K562 (cell line): ENCODE data around the gene CPSF6. TPM values are rescaled to one million over a fixed set of nuclear protein-coding genes. Genes with fewer than 3 reads are reported as not detected.

Experiments used
- ATAC-seq: fragments of 200-7000 bp; cut with Tn5 transposase; 3 replicates; pipeline ENCODE4 v1.9.1; 2020; ENCODE audit warnings: moderate library complexity
- BruUV-seq: library from RNA; stranded (reverse); fragments of 400-500 nt; replicated peaks from 2 replicates; lab custom pipeline; 2021; lab: Mats Ljungman, UMichigan
- CTCF ChIA-PET: fragments of 300-600 bp; formaldehyde crosslinking; extraction: SDS; loops from one replicate; lab custom pipeline; 2021; ENCODE audit warnings: low intra/inter-chr PET ratio; lab: Yijun Ruan, JAX
- POLR2A ChIA-PET: fragments of 300-600, 350-650 bp; sonication (Branson Sonifier 250); formaldehyde crosslinking; extraction: SDS; loops from one replicate; lab custom pipeline; 2021; ENCODE audit warnings: antibody characterized with exemption, inconsistent platforms; lab: Yijun Ruan, JAX
- DNase-seq, 4 experiments: peaks; one replicate each; pipeline versions ENCODE4 v3.0.0 to v3.0.0-alpha.2; 2011 to 2018; ENCODE audit warnings: low spot score in 3 of 4, mixed read lengths in 3 of 4; ENCODE audit errors: extremely low read depth in 1 of 4
- FAIRE-seq: peaks from 2 replicates; lab custom pipeline; 2011; peaks lifted over from hg19 to GRCh38; lab: Jason Lieb, UNC
- H2AFZ ChIP-seq: 2 replicates; pipeline ENCODE4 v1.6.0; 2011; ENCODE audit warnings: low read depth, low read length, control low read depth, inconsistent platforms
- H3K27ac ChIP-seq: fragments of 200-600 bp; 3 replicates; pipeline ENCODE4 v1.8.0; 2011; ENCODE audit warnings: low read depth, mild to moderate bottlenecking, control low read depth, inconsistent platforms, low read length, moderate library complexity, mixed read lengths; ENCODE audit errors: extremely low read depth
- H3K27me3 ChIP-seq, 2 experiments: fragments of 300-600 bp in 1 of 2; 2 replicates in 1 of 2; 3 replicates in 1 of 2; pipeline versions ENCODE4 v1.6.0 to v1.8.0; 2011; ENCODE audit warnings: inconsistent platforms in 2 of 2, low read length in 2 of 2, mild to moderate bottlenecking in 1 of 2, mixed read lengths in 1 of 2, moderate library complexity in 1 of 2; ENCODE audit not compliant: control insufficient read depth in 2 of 2, insufficient read depth in 2 of 2
- H3K36me3 ChIP-seq: fragments of 300-600 bp; 3 replicates; pipeline ENCODE4 v1.8.0; 2011; ENCODE audit warnings: mild to moderate bottlenecking, low read length, inconsistent platforms; ENCODE audit not compliant: control insufficient read depth, insufficient read depth
- H3K4me1 ChIP-seq, 2 experiments: fragments of 200-600 bp in 1 of 2; replicated peaks in 1 of 2; 2 replicates in 1 of 2; 3 replicates in 1 of 2; pipeline versions ENCODE4 v1.5.1 to v1.8.0; 2011; ENCODE audit warnings: inconsistent platforms in 2 of 2, low read length in 2 of 2, mild to moderate bottlenecking in 1 of 2, mixed read lengths in 1 of 2, moderate library complexity in 1 of 2; ENCODE audit not compliant: control insufficient read depth in 2 of 2, insufficient read depth in 2 of 2
- H3K4me2 ChIP-seq: 2 replicates; pipeline ENCODE4 v1.6.1; 2011; ENCODE audit warnings: low read length, control low read depth, inconsistent platforms, mixed read lengths; ENCODE audit not compliant: insufficient read depth
- H3K4me3 ChIP-seq: fragments of 200-600 bp; sonication (generic), shearing (Covaris generic); 2 replicates; pipeline ENCODE4 v1.5.1; 2016; ENCODE audit warnings: control low read depth, inconsistent platforms
- H3K79me2 ChIP-seq: fragments of 200-600 bp; 3 replicates; pipeline ENCODE4 v1.8.0; 2011; ENCODE audit warnings: low read length, inconsistent platforms; ENCODE audit not compliant: control insufficient read depth, insufficient read depth
- H3K9ac ChIP-seq, 2 experiments: 2 replicates each; pipeline versions ENCODE4 v1.6.0 to v1.6.1; 2011; ENCODE audit warnings: low read depth in 2 of 2, low read length in 2 of 2, control low read depth in 1 of 2, inconsistent platforms in 1 of 2, mild to moderate bottlenecking in 1 of 2, mixed read lengths in 1 of 2; ENCODE audit not compliant: insufficient read depth in 1 of 2
- H3K9me1 ChIP-seq: one replicate; pipeline ENCODE4 v1.6.0; 2011; ENCODE audit warnings: inconsistent platforms, mild to moderate bottlenecking, low read length, moderate library complexity; ENCODE audit not compliant: control insufficient read depth, insufficient read depth
- H3K9me3 ChIP-seq: replicated peaks from 2 replicates; pipeline ENCODE4 v1.5.1; 2011; ENCODE audit warnings: low read depth, low read length, inconsistent platforms; ENCODE audit not compliant: control insufficient read depth, insufficient read depth
- H4K20me1 ChIP-seq: replicated peaks from 2 replicates; pipeline ENCODE4 v1.6.1; 2011; ENCODE audit warnings: low read length, inconsistent platforms, mixed read lengths; ENCODE audit not compliant: control insufficient read depth, insufficient read depth
- ARHGAP35 ChIP-seq: fragments of 450-650 bp; IDR thresholded peaks from 2 replicates; pipeline ENCODE4 v1.6.1; 2018; ENCODE audit not compliant: partially characterized antibody
- CBFA2T3 ChIP-seq: fragments of 450-650 bp; IDR thresholded peaks from 2 replicates; pipeline ENCODE4 v1.6.1; 2017
- CGGBP1 ChIP-seq: fragments of 250-450 bp; sonication (Bioruptor Pico); IDR thresholded peaks from 2 replicates; pipeline ENCODE4 v1.9.0; 2021; ENCODE audit warnings: mild to moderate bottlenecking
- EGR1 ChIP-seq: fragments of 450-650 bp; conservative IDR thresholded peaks from 2 replicates; pipeline ENCODE4 v1.6.1; 2017; ENCODE audit warnings: mild to moderate bottlenecking
- FOXO4 ChIP-seq: fragments of 450-650 bp; formaldehyde crosslinking; IDR thresholded peaks from 2 replicates; pipeline ENCODE4 v1.4.0; 2020; ENCODE audit warnings: mild to moderate bottlenecking, moderate library complexity
- HDGF ChIP-seq: fragments of 450-650 bp; IDR thresholded peaks from 2 replicates; pipeline ENCODE4 v1.6.1; 2016
- HMGXB4 ChIP-seq: sonication (generic); formaldehyde crosslinking; IDR thresholded peaks from 2 replicates; pipeline ENCODE4 v1.8.1; 2023; ENCODE audit warnings: mild to moderate bottlenecking, missing genetic modification reagents
- MEF2D ChIP-seq: conservative IDR thresholded peaks from 2 replicates; pipeline ENCODE4 v1.6.1; 2016; ENCODE audit warnings: low read depth, missing genetic modification characterization, missing compliant biosample characterization
- MTA2 ChIP-seq: fragments of 450-650 bp; IDR thresholded peaks from 2 replicates; pipeline ENCODE4 v1.6.1; 2016; ENCODE audit warnings: low read depth
- NFXL1 ChIP-seq: fragments of 450-650 bp; formaldehyde crosslinking; IDR thresholded peaks from 2 replicates; pipeline ENCODE4 v1.4.0; 2021; ENCODE audit warnings: mild to moderate bottlenecking
- NONO ChIP-seq, 2 experiments: fragments of 200-400 bp in 1 of 2; fragments of 450-650 bp in 1 of 2; formaldehyde crosslinking in 1 of 2; IDR thresholded peaks; 2 replicates each; pipeline ENCODE4 v1.6.1; 2017; ENCODE audit warnings: low read depth in 2 of 2, mild to moderate bottlenecking in 2 of 2, moderate library complexity in 2 of 2, low read length in 1 of 2
- PKNOX1 ChIP-seq: fragments of 450-650 bp; IDR thresholded peaks from 2 replicates; pipeline ENCODE4 v1.6.1; 2016
- RBFOX2 ChIP-seq: fragments of 200-400 bp; formaldehyde crosslinking; IDR thresholded peaks from 2 replicates; pipeline ENCODE4 v1.6.1; 2017; ENCODE audit warnings: low read depth, mild to moderate bottlenecking, low read length, moderate library complexity
- SMARCA4 ChIP-seq: fragments of 450-650 bp; IDR thresholded peaks from 2 replicates; pipeline ENCODE4 v1.6.1; 2016
- TFAP4 ChIP-seq: sonication (generic); formaldehyde crosslinking; IDR thresholded peaks from 2 replicates; pipeline ENCODE4 v1.8.0; 2022; ENCODE audit warnings: missing genetic modification reagents, mild to moderate bottlenecking, moderate library complexity, borderline replicate concordance
- ZNF143 ChIP-seq: sonication (generic); formaldehyde crosslinking; IDR thresholded peaks from 2 replicates; pipeline ENCODE4 v1.9.0; 2022; ENCODE audit warnings: mild to moderate bottlenecking, missing genetic modification reagents
- ZNF780A ChIP-seq: fragments of 250-450 bp; sonication (Bioruptor Pico); IDR thresholded peaks from 2 replicates; pipeline ENCODE4 v1.5.0; 2021; ENCODE audit warnings: mild to moderate bottlenecking
- WGBS: fragments of 100-300 bp; shearing (Covaris generic); methylation state at CpG from one replicate; pipeline ENCODE4 v1.1.6; 2016; ENCODE audit warnings: low coverage, mixed read lengths; ENCODE audit not compliant: insufficient coverage; ENCODE audit errors: missing lambda C conversion rate; 5-methylcytosine and 5-hydroxymethylcytosine counted together
- in situ Hi-C: fragments of 300-500 bp; cut with MboI; formaldehyde crosslinking; loops from 4 replicates; pipeline ENCODE4 v1.15.0; 2018; ENCODE audit warnings: inconsistent platforms, mixed read lengths
- intact Hi-C: fragments of 100-400 bp; cut with micrococcal nuclease; formaldehyde crosslinking; loops from 2 replicates; pipeline ENCODE4 v1.14.2; 2022
- polyA plus RNA-seq, 8 experiments: library from polyadenylated mRNA; depleted of rRNA in 4 of 8; stranded (reverse) in 5 of 8; unstranded in 3 of 8; fragments of >200 nt; fragmentation: Nextera tagmentation in 2 of 8; fragmentation: Illumina TruSeq in 1 of 8; extraction: Ambion mirVana in 2 of 8; extraction: Trizol in 1 of 8; gene quantifications; 2 replicates each; pipeline versions ENCODE4 v1.2.1 to v1.2.3, GENCODE V29; 2011 to 2014; ENCODE audit warnings: inconsistent platforms in 1 of 8, missing spikeins in 1 of 8
- total RNA-seq, 7 experiments: library from RNA; depleted of rRNA in 6 of 7; stranded (reverse); fragments of >200 nt in 6 of 7; fragmentation: Illumina TruSeq in 2 of 7; extraction: Trizol in 2 of 7; gene quantifications; 2 replicates each; pipeline versions ENCODE4 v1.2.1 to v1.2.3, GENCODE V29; 2011 to 2021; ENCODE audit warnings: low replicate concordance in 1 of 7

The CPSF6 gene
- total and polyA plus RNA-seq, 9 of the 15 experiments (the other 6 are each of a cell fraction or from before 2014, with no cell fraction given), result 34.3 to 129 (median 77.8) TPM

- ATAC-seq, result peak; percentile 60
- TF ChIP-seq ZNF780A (CRISPR knock-in tag), result no peak
- no peak for TF ChIP-seq MTA2
- no peak for TF ChIP-seq MEF2D (tag)
- TF ChIP-seq ZNF143, result no peak
- TF ChIP-seq HDGF, result no peak
- TF ChIP-seq FOXO4 (CRISPR knock-in tag), result no peak
- no peak for TF ChIP-seq HMGXB4 (CRISPR knock-in tag)
- TF ChIP-seq SMARCA4, result no peak
- no peak for TF ChIP-seq ARHGAP35
- TF ChIP-seq CBFA2T3, result peak; percentile 54
- TF ChIP-seq NONO (IDR thresholded peaks at IDR 0.05; ENCODE audit: low read depth in 2 of 2, low read length in 1 of 2), result no peak
- TF ChIP-seq EGR1, result no peak
- peak; percentile 69 for TF ChIP-seq PKNOX1
- TF ChIP-seq RBFOX2, result 0 out of 2 replicates have a peak, but pooled peaks have one; percentile 16
- no peak for TF ChIP-seq CGGBP1 (CRISPR knock-in tag)
- no peak for TF ChIP-seq NFXL1 (CRISPR knock-in tag)
- peak; percentile 57; the same call in 1 of the 2 replicates for TF ChIP-seq TFAP4 (CRISPR knock-in tag)
These were observed 4.0 kb downstream of the CPSF6 start for GRCh38 chr12:69243099-69244084.

More at GRCh38 chr12:69243099-69244084, 4.0 kb downstream of the CPSF6 start:
- BruUV-seq, result no TSS peak
- Histone ChIP-seq H3K27ac (peak overlapping the region; percentile 30; the same call in 2 of the 3 replicates), H3K36me3 (peaks cover 42% of the 10 kb centered on the region), H3K4me1 (peaks cover 6 to 34% of the 10 kb centered on the region in 2 experiments; a peak in 3 of 5 replicates), H3K27me3 (no peaks in the 10 kb centered on the region), H3K79me2 (peaks cover 96% of the 10 kb centered on the region), H3K9me1 (no peaks in the 10 kb centered on the region), H3K9me3 (no peaks in the 10 kb centered on the region; the same call in 1 of the 2 replicates), H3K4me2 (peak overlapping the region; percentile 71), H2AFZ (no peak overlapping the region), H3K4me3 (peak overlapping the region; percentile 14; the same call in 1 of the 2 replicates), H3K9ac (peak overlapping the region; percentile 21 to 75; a peak in 3 of 4 replicates), H4K20me1 (peaks cover 17% of the 10 kb centered on the region; the same call in 1 of the 2 replicates)
- POLR2A ChIA-PET, result interaction anchor here (0.5 to 2.0 kb wide), 8 partner anchors 8 to 362 kb away, joined by 3 to 15 read pairs (median 4); no protein-coding TSS in a partner anchor
- DNase-seq, result peak in 1 of 4 experiments; percentile 65
- FAIRE-seq, result peak; percentile 49
- 16% methylated on average over 7 of the region's 7 CpGs for WGBS
- CTCF ChIA-PET, result no interaction called here
- intact Hi-C loops, result no loop called here
- in situ Hi-C loops, result no loop called here
